ENCODE data around the gene ZNF534.
A peak's percentile ranks its signal among the peaks of the same experiment; 100 is the strongest.
"Not testable (repeated sequence)": the region's sequence is repeated elsewhere in the genome, so short reads cannot be mapped to it uniquely, and the experiment has no call there.

Gene ZNF534

GRCh38 chr19:52428937-52429336, at the start of gene ZNF534:
ZNF534 (plus strand) TSS chr19:52429148; CDS start chr19:52431475, 2,327 bp downstream.
- no peak for DNase-seq (ENCODE audit: low read depth in 2 of 2)

GRCh38 chr19:52391135-52391534, 37.8 kb upstream of the ZNF534 start:
- no peak for DNase-seq (ENCODE audit: low read depth in 2 of 2)

- peak; percentile 85 to 89 for DNase-seq (ENCODE audit: low read depth in 2 of 2)
Observed at GRCh38 chr19:52397310-52398080, 31.5 kb upstream of the ZNF534 start, which contains the start of gene ZNF528. ZNF528 (plus strand) TSS chr19:52397849; CDS start chr19:52402014, 4,165 bp downstream.

GRCh38 chr19:52398081-52398441, 30.9 kb upstream of the ZNF534 start:
- DNase-seq (ENCODE audit: low read depth in 2 of 2), result no peak

GRCh38 chr19:52410276-52410675, 18.7 kb upstream of the ZNF534 start:
- DNase-seq (ENCODE audit: low read depth in 2 of 2), result no peak

- no peak for DNase-seq (ENCODE audit: low read depth in 2 of 2)
Observed at GRCh38 chr19:52415711-52416110, 13.2 kb upstream of the ZNF534 start.

GRCh38 chr19:52442179-52442578, 13.2 kb downstream of the ZNF534 start:
- DNase-seq (ENCODE audit: low read depth in 2 of 2), result no peak

- DNase-seq (ENCODE audit: low read depth in 2 of 2), result no peak
Observed at GRCh38 chr19:52444506-52444905, 15.6 kb downstream of the ZNF534 start.

- no peak for DNase-seq (ENCODE audit: low read depth in 2 of 2)
Observed at GRCh38 chr19:52451241-52451640, 22.3 kb downstream of the ZNF534 start.

- peak; percentile 53 to 57 for DNase-seq (ENCODE audit: low read depth in 2 of 2)
Observed at GRCh38 chr19:52453324-52454094, 24.6 kb downstream of the ZNF534 start, which contains the start of gene ZNF578. ZNF578 (plus strand) TSS chr19:52453553; CDS start chr19:52501846, 48,293 bp downstream.

- DNase-seq (ENCODE audit: low read depth in 2 of 2), result no peak
Observed at GRCh38 chr19:52464798-52465470, 36.0 kb downstream of the ZNF534 start.

- DNase-seq (ENCODE audit: low read depth in 2 of 2), result no peak
Observed at GRCh38 chr19:52473655-52474350, 44.9 kb downstream of the ZNF534 start.

- DNase-seq (ENCODE audit: low read depth in 2 of 2), result no peak
Observed at GRCh38 chr19:52474351-52475127, 45.6 kb downstream of the ZNF534 start.

- DNase-seq (ENCODE audit: low read depth in 2 of 2), result not testable (repeated sequence)
Observed at GRCh38 chr19:52484111-52484743, 55.3 kb downstream of the ZNF534 start.

- not testable (repeated sequence) for DNase-seq (ENCODE audit: low read depth in 2 of 2)
Observed at GRCh38 chr19:52485064-52485463, 56.1 kb downstream of the ZNF534 start.

GRCh38 chr19:52485561-52486240, 56.8 kb downstream of the ZNF534 start:
- not testable (repeated sequence) for DNase-seq (ENCODE audit: low read depth in 2 of 2)

GRCh38 chr19:52492201-52492993, 63.4 kb downstream of the ZNF534 start:
- DNase-seq (ENCODE audit: low read depth in 2 of 2), result no peak

GRCh38 chr19:52492994-52493470, 64.1 kb downstream of the ZNF534 start:
- no peak for DNase-seq (ENCODE audit: low read depth in 2 of 2)

GRCh38 chr19:52494518-52494917, 65.6 kb downstream of the ZNF534 start:
- no peak for DNase-seq (ENCODE audit: low read depth in 2 of 2)

Data from stimulated activated CD8-positive, alpha-beta memory T cell treated with anti-CD3 and anti-CD28 coated beads, Interleukin-15, amount 100 ng/mL, for 4 hours (primary cell).